ENCODE results near the gene HLA-DOB.

DNA sequence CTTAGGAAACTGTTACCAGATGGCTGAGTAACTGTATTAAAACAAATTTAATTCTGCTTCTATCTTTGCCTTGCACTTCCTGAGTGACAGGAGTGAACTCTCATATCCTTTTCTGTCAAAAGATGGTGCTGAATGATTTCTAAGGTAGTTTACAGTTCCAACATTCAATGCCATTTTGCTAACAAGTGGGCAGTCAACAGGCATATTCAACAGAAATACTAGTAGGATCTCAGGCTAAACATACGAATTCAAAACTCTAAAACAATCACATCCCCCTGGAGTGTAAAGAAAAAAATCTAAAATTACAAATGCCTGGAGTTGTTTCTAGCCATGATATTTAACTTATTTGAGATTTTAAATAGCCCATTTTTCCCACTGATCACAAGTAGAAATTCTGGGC lies 43.9 kb upstream of the HLA-DOB start:
- TF ChIP-seq, protein P1, sequence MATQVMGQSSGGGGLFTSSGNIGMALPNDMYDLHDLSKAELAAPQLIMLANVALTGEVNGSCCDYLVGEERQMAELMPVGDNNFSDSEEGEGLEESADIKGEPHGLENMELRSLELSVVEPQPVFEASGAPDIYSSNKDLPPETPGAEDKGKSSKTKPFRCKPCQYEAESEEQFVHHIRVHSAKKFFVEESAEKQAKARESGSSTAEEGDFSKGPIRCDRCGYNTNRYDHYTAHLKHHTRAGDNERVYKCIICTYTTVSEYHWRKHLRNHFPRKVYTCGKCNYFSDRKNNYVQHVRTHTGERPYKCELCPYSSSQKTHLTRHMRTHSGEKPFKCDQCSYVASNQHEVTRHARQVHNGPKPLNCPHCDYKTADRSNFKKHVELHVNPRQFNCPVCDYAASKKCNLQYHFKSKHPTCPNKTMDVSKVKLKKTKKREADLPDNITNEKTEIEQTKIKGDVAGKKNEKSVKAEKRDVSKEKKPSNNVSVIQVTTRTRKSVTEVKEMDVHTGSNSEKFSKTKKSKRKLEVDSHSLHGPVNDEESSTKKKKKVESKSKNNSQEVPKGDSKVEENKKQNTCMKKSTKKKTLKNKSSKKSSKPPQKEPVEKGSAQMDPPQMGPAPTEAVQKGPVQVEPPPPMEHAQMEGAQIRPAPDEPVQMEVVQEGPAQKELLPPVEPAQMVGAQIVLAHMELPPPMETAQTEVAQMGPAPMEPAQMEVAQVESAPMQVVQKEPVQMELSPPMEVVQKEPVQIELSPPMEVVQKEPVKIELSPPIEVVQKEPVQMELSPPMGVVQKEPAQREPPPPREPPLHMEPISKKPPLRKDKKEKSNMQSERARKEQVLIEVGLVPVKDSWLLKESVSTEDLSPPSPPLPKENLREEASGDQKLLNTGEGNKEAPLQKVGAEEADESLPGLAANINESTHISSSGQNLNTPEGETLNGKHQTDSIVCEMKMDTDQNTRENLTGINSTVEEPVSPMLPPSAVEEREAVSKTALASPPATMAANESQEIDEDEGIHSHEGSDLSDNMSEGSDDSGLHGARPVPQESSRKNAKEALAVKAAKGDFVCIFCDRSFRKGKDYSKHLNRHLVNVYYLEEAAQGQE (IDR thresholded peaks at IDR 0.05; ENCODE audit: insufficient read depth in 1 of 2, low read depth in 2 of 2, low read length in 2 of 2) = no peak
- TF ChIP-seq POLR2AphosphoS5 (IDR thresholded peaks at IDR 0.05; ENCODE audit: low read depth, low read length) (no peak), SIN3A (IDR thresholded peaks at IDR 0.05; ENCODE audit: borderline replicate concordance, insufficient read depth, low read length) (no peak)

Data from PFSK-1 (cell line).